Endothelial cell of umbilical vein (primary cell): Measurements from ENCODE around the gene CFAP46.

Source experiments
- CTCF ChIP-seq, 2 donors: IDR thresholded peaks; 1 replicate in 1 of 2; 2 replicates in 1 of 2; pipeline ENCODE4 v1.5.1; 2011; ENCODE audit warnings: low read length in 2 of 2, mild to moderate bottlenecking in 2 of 2, moderate library complexity in 2 of 2, control low read depth in 1 of 2, inconsistent platforms in 1 of 2, low read depth in 1 of 2; ENCODE audit not compliant: insufficient read depth in 1 of 2; ENCODE audit errors: extremely low read depth in 1 of 2
- EZH2 ChIP-seq: IDR thresholded peaks from 2 replicates; pipeline ENCODE4 v1.6.1; 2012; ENCODE audit warnings: borderline replicate concordance, low read depth, mild to moderate bottlenecking, moderate library complexity, low read length, inconsistent platforms; ENCODE audit not compliant: severe bottlenecking
- FOS ChIP-seq: IDR thresholded peaks from 2 replicates; pipeline ENCODE4 v1.6.1; 2011; ENCODE audit warnings: mild to moderate bottlenecking, low read length, moderate library complexity, borderline replicate concordance; ENCODE audit not compliant: insufficient read depth
- JUN ChIP-seq: IDR thresholded peaks from 2 replicates; pipeline ENCODE4 v1.6.1; 2011; ENCODE audit warnings: borderline replicate concordance, low read depth; ENCODE audit not compliant: insufficient read length, insufficient read depth
- MAX ChIP-seq: IDR thresholded peaks from 2 replicates; pipeline ENCODE4 v1.6.1; 2011; ENCODE audit not compliant: insufficient read depth, insufficient read length
- POLR2A ChIP-seq: IDR thresholded peaks from 2 replicates; pipeline ENCODE4 v1.6.1; 2012; ENCODE audit warnings: low read depth, mild to moderate bottlenecking, control low read depth, low read length
- POLR2AphosphoS5 ChIP-seq: IDR thresholded peaks from 2 replicates; pipeline ENCODE4 v1.6.1; 2012; ENCODE audit warnings: low read depth, mild to moderate bottlenecking, control low read depth, low read length, moderate library complexity; ENCODE audit not compliant: insufficient read depth

GRCh38 chr10:132813560-132814468 lies 128.6 kb downstream of the CFAP46 start:
- no peak for TF ChIP-seq POLR2A
- TF ChIP-seq EZH2 = no peak
- no peak for TF ChIP-seq CTCF (IDR thresholded peaks at IDR 0.05; ENCODE audit: extremely low read depth in 1 of 2, insufficient read depth in 1 of 2, low read depth in 1 of 2, low read length in 2 of 2)
- no peak for TF ChIP-seq POLR2AphosphoS5
- TF ChIP-seq MAX = no peak
- TF ChIP-seq FOS = no peak
- TF ChIP-seq JUN = no peak
